Tibial nerve (tissue), 4 donors: ENCODE results near the gene TIRAP. TPM values are rescaled to one million over a fixed set of nuclear protein-coding genes. Genes with fewer than 3 reads are reported as not detected.
A peak's percentile ranks its signal among the peaks of the same experiment; 100 is the strongest.

ENCODE experiments used
- DNase-seq, 2 donors: peaks; one replicate each; pipeline ENCODE4 v3.0.0-alpha.2; 2019; ENCODE audit warnings: low spot score in 2 of 2
- H3K27ac ChIP-seq, 4 donors: fragments of 200-600 bp; sonication (generic) in 3 of 4; one replicate each; pipeline ENCODE4 v1.5.1; 2017 to 2019; ENCODE audit warnings: mild to moderate bottlenecking in 1 of 4
- H3K27me3 ChIP-seq, 2 donors: fragments of 200-600 bp; sonication (generic) in 1 of 2; one replicate each; pipeline versions ENCODE4 v1.5.1 to v1.6.0; 2017 to 2019
- H3K36me3 ChIP-seq, 3 donors: fragments of 200-600 bp; sonication (generic); one replicate each; pipeline ENCODE4 v1.5.1; 2018 to 2019
- H3K4me1 ChIP-seq, 4 donors: fragments of 200-600 bp; sonication (generic) in 3 of 4; one replicate each; pipeline ENCODE4 v1.5.1; 2017 to 2019
- H3K4me3 ChIP-seq, 4 donors: fragments of 200-600 bp; sonication (generic) in 3 of 4; one replicate each; pipeline ENCODE4 v1.5.1; 2017 to 2019; ENCODE audit warnings: mild to moderate bottlenecking in 1 of 4, moderate library complexity in 1 of 4
- H3K9me3 ChIP-seq, 4 donors: fragments of 200-600 bp; sonication (generic) in 3 of 4; one replicate each; pipeline ENCODE4 v1.5.1; 2017 to 2019
- EP300 ChIP-seq, 2 donors: sonication (generic); formaldehyde crosslinking; IDR thresholded peaks; one replicate each; pipeline ENCODE4 v1.6.1; 2017; ENCODE audit warnings: antibody characterized with exemption in 2 of 2, mild to moderate bottlenecking in 1 of 2
- POLR2A ChIP-seq, 2 donors: fragments of 450-650 bp; IDR thresholded peaks; one replicate each; pipeline ENCODE4 v1.6.1; 2017; ENCODE audit warnings: antibody characterized with exemption in 2 of 2, mild to moderate bottlenecking in 2 of 2, moderate library complexity in 2 of 2
- WGBS, 2 donors: methylation state at CpG; one replicate each; pipeline ENCODE4 v1.1.5; 2018; 5-methylcytosine and 5-hydroxymethylcytosine counted together
- small RNA-seq: library from RNA; depleted of rRNA; stranded (forward); fragments of <200 nt; gene quantifications from one replicate; pipeline ENCODE3, GENCODE V24; 2016
- total RNA-seq, 4 donors: library from RNA; depleted of rRNA; stranded (reverse); fragments of >200 nt; gene quantifications; one replicate each; pipeline ENCODE4 v1.1.0, GENCODE V29; 2016
- TF ChIP-seq, protein P1 (sequence below), 5 experiments: fragments of 200-600 bp in 3 of 5; fragments of 450-650 bp in 2 of 5; sonication (generic) in 3 of 5; IDR thresholded peaks; one replicate each; pipeline ENCODE4 v1.5.1; 2016 to 2019; ENCODE audit warnings: antibody characterized with exemption in 5 of 5, mild to moderate bottlenecking in 3 of 5, moderate library complexity in 2 of 5

TIRAP gene
- total RNA-seq, 4 donors from 2014 or later: 13.8 to 16.3 (median 14.6) TPM

- Histone ChIP-seq H3K36me3 (peaks cover 0 to 43% (median 0%) of the 10 kb centered on the region in 3 donors), H3K9me3 (no peaks in the 10 kb centered on the region), H3K27ac (peak overlapping the region in 3 of 4 donors; percentile 31 to 64 (median 57)), H3K4me1 (peaks cover 0 to 49% (median 20%) of the 10 kb centered on the region in 4 donors), H3K27me3 (no peaks in the 10 kb centered on the region), H3K4me3 (no peak overlapping the region)
- peak; percentile 72 to 73 for DNase-seq
- 24 to 36% methylated on average over 9 to 11 of the region's 11 CpGs for WGBS, 2 donors
- TF ChIP-seq, protein P1, sequence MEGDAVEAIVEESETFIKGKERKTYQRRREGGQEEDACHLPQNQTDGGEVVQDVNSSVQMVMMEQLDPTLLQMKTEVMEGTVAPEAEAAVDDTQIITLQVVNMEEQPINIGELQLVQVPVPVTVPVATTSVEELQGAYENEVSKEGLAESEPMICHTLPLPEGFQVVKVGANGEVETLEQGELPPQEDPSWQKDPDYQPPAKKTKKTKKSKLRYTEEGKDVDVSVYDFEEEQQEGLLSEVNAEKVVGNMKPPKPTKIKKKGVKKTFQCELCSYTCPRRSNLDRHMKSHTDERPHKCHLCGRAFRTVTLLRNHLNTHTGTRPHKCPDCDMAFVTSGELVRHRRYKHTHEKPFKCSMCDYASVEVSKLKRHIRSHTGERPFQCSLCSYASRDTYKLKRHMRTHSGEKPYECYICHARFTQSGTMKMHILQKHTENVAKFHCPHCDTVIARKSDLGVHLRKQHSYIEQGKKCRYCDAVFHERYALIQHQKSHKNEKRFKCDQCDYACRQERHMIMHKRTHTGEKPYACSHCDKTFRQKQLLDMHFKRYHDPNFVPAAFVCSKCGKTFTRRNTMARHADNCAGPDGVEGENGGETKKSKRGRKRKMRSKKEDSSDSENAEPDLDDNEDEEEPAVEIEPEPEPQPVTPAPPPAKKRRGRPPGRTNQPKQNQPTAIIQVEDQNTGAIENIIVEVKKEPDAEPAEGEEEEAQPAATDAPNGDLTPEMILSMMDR (IDR thresholded peaks at IDR 0.05): no peak
- TF ChIP-seq EP300 (IDR thresholded peaks at IDR 0.05): peak; percentile 40 to 79
Measured at GRCh38 chr11:126339863-126340434, 57.1 kb downstream of the TIRAP start.

DNA sequence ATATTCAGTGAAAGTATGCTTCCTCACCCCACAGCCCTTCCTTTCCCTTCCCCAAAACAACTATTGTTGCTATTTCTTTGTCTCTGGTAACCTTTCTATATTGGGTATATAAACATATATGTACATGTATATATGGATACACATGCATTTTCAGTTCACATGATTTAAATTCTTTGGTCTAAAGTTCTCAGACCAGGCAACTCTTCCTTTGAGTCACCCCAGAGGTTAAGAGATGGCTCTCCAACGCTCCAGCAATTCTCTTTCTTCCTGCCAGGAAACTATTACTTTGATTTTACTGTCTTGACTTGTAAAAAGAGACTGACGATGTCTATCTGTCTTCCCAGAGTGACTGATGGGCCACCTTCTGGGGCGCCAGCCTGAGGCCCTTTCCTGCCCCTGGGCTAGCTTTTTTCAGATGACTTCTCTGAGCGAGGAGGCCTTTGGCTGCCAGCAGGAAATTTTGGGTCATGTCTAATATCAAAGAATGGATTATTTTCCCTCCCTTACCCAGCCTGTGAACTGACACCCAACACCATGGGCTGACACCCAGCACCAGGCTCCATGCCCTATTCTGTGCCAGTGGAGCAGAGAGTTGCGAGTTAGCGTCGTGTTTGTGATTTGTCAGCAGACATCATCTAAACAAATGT lies 58.2 kb downstream of the TIRAP start:
- TF ChIP-seq POLR2A (IDR thresholded peaks at IDR 0.05) (no peak), EP300 (IDR thresholded peaks at IDR 0.05) (no peak)
- TF ChIP-seq, protein P1 (IDR thresholded peaks at IDR 0.05): no peak
- no peak for DNase-seq
- peak overlapping the region in 2 of 4 donors; percentile 57 to 64 for H3K27ac ChIP-seq
- H3K27me3 ChIP-seq: no peaks in the 10 kb centered on the region
- no peak overlapping the region for H3K4me3 ChIP-seq
- H3K9me3 ChIP-seq: no peaks in the 10 kb centered on the region
- 58 to 62% methylated on average over 7 of the region's 7 CpGs for WGBS, 2 donors
- peaks cover 0 to 55% (median 20%) of the 10 kb centered on the region in 4 donors for H3K4me1 ChIP-seq
- H3K36me3 ChIP-seq: peaks cover 0 to 47% (median 0%) of the 10 kb centered on the region in 3 donors

DNA sequence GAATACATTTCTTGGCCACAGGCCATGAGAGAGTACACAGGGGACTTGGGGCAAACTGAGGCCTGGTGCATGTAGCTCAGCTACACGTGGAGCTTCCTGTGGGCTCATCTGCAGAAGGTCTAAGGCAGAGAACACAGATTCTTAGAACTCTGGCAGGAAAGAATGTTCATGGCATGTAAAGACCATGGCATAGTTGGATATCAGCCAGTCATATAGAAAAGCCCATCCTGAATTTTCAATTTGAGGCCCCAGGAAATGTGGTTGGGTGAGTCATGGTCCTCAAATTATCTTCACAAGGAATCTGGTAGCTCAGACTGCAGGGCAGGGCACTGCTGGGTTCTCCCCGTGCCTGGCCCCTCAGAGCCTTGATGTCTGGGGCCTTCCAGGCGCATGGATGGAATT lies 58.9 kb downstream of the TIRAP start:
- Histone ChIP-seq H3K4me1 (peaks cover 0 to 56% (median 20%) of the 10 kb centered on the region in 4 donors), H3K27ac (peak overlapping the region in 1 of 4 donors; percentile 64), H3K27me3 (no peaks in the 10 kb centered on the region), H3K4me3 (no peak overlapping the region), H3K9me3 (no peaks in the 10 kb centered on the region), H3K36me3 (peaks cover 0 to 54% (median 0%) of the 10 kb centered on the region in 3 donors)
- TF ChIP-seq POLR2A (IDR thresholded peaks at IDR 0.05) (no peak), EP300 (IDR thresholded peaks at IDR 0.05) (no peak)
- TF ChIP-seq, protein P1 (IDR thresholded peaks at IDR 0.05): no peak
- 58 to 77% methylated on average over 3 of the region's 3 CpGs for WGBS, 2 donors
- no peak for DNase-seq

DNA sequence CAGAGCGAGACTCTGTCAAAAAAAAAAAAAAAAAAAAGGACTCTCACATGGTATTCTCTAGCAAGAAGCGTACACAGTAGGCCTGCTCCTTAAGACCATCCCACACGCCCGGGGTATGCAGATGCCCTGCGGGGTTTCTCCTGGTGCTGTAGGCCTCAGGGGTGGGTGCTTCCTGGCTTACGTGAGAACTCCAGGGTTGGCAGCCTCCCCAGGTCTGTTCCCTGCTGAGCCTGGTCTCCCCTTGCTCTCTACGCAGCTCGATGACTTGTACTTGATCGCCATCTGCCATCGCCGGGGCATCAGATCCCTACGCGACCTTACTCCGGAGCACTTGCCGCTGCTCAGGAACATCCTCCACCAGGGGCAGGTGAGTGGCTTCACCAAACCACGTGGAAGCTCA lies 60.2 kb downstream of the TIRAP start:
- H3K9me3 ChIP-seq: no peaks in the 10 kb centered on the region
- H3K36me3 ChIP-seq: peaks cover 0 to 65% (median 0%) of the 10 kb centered on the region in 3 donors
- peaks cover 0 to 62% (median 20%) of the 10 kb centered on the region in 4 donors for H3K4me1 ChIP-seq
- no peak overlapping the region for H3K27ac ChIP-seq
- WGBS, 2 donors: 95 to 96% methylated on average over 16 of the region's 16 CpGs
- no peak overlapping the region for H3K4me3 ChIP-seq
- no peak for DNase-seq
- H3K27me3 ChIP-seq: no peaks in the 10 kb centered on the region
- TF ChIP-seq, protein P1 (IDR thresholded peaks at IDR 0.05): no peak
- TF ChIP-seq EP300 (IDR thresholded peaks at IDR 0.05) (no peak), POLR2A (IDR thresholded peaks at IDR 0.05) (no peak)

Small RNAs within 50 kb of the gene (small RNA-seq; reads per million reads assigned to genes)
- not detected for gene RN7SL351P

Other genes with a start within 250 kb of the TIRAP start
- gene CDON, start 220.2 kb upstream of the TIRAP start, total RNA-seq: 10 to 100 TPM; 14.4 to 25.9 (median 15.3) TPM
- 10 to 100 TPM; 18.3 to 29.6 (median 23.3) TPM for gene RPUSD4, start 71.4 kb upstream of the TIRAP start, total RNA-seq
- gene FAM118B, start 71.3 kb upstream of the TIRAP start, total RNA-seq: 10 to 100 TPM; 11.4 to 14.2 (median 11.6) TPM
- 10 to 100 TPM; 64.9 to 90.0 (median 80.4) TPM for gene SRPRA, start 14.2 kb upstream of the TIRAP start, total RNA-seq
- gene FOXRED1, start 13.9 kb upstream of the TIRAP start, total RNA-seq: 10 to 100 TPM; 17.9 to 29.5 (median 20.4) TPM
- gene DCPS, start 21.0 kb downstream of the TIRAP start, total RNA-seq: 10 to 100 TPM in 2 of 4 donors, 1 to 10 TPM in 2; 7.1 to 16.4 (median 11.9) TPM
- 100 to 1,000 TPM in 2 of 4 donors, 10 to 100 TPM in 2; 68.1 to 162 (median 122) TPM for gene ST3GAL4, start 72.6 kb downstream of the TIRAP start, total RNA-seq